C4-2B (cell line): Measurements from ENCODE around the gene PLGRKT.

Source experiments
- CTCF ChIP-seq: fragments of 450-650 bp; conservative IDR thresholded peaks from 2 replicates; pipeline ENCODE4 v1.5.1; 2017; ENCODE audit warnings: mild to moderate bottlenecking
- ZFX ChIP-seq: fragments of 450-650 bp; IDR thresholded peaks from 2 replicates; pipeline ENCODE4 v1.6.1; 2017

GRCh38 chr9:5392285-5392684, 45.4 kb downstream of the PLGRKT start:
- TF ChIP-seq CTCF (no peak), ZFX (no peak)
